IPS-20b (cell line): ENCODE results near the gene DBNL.

Source experiments
- H3K27ac ChIP-seq: one replicate; pipeline ENCODE4 v1.5.1; 2013; ENCODE audit warnings: low read length
- H3K27me3 ChIP-seq: 2 replicates; pipeline ENCODE4 v1.6.1; 2013; ENCODE audit warnings: mild to moderate bottlenecking, low read length, inconsistent platforms; ENCODE audit not compliant: insufficient read depth
- H3K36me3 ChIP-seq: 2 replicates; pipeline ENCODE4 v1.6.1; 2013; ENCODE audit warnings: low read depth, mild to moderate bottlenecking, inconsistent platforms, low read length, moderate library complexity; ENCODE audit not compliant: insufficient read depth
- H3K4me1 ChIP-seq: 2 replicates; pipeline ENCODE4 v1.6.1; 2013; ENCODE audit warnings: mild to moderate bottlenecking, control low read depth, inconsistent platforms, low read length, moderate library complexity; ENCODE audit not compliant: insufficient read depth
- H3K4me3 ChIP-seq: 2 replicates; pipeline ENCODE4 v1.5.1; 2013; ENCODE audit warnings: mild to moderate bottlenecking, low read length, inconsistent platforms
- H3K9ac ChIP-seq: 2 replicates; pipeline ENCODE4 v1.6.1; 2013; ENCODE audit warnings: low read depth, mild to moderate bottlenecking, inconsistent platforms, low read length, moderate library complexity
- H3K9me3 ChIP-seq: 2 replicates; pipeline ENCODE4 v1.6.1; 2013; ENCODE audit warnings: mild to moderate bottlenecking, low read depth, low read length, inconsistent platforms; ENCODE audit not compliant: insufficient read depth

Gene DBNL

DNA sequence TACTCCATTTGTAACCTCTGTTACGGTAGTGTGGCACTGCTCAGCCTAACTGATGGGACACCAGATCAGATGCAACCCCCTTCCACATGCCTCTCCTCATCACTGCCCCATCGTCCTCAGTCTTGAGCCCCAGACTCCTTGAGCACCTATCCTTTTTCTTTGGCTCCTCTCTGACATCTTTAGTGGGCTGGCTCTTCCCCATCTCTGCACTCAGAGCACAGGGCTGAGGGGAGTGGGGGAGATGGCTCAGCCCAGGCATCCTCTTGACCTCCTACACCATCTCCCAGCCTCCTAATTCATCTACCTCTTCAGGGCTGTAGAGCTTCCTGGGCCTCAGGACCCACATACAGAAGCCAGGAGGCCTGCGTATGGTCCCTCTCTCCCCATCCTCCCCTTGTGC lies 39.3 kb downstream of the DBNL start:
- Histone ChIP-seq H3K36me3 (peaks cover 13% of the 10 kb centered on the region), H3K9ac (no peak overlapping the region), H3K9me3 (no peaks in the 10 kb centered on the region), H3K4me3 (no peak overlapping the region), H3K27ac (no peak overlapping the region), H3K27me3 (peaks cover 13% of the 10 kb centered on the region; the same call in 1 of the 2 replicates), H3K4me1 (no peaks in the 10 kb centered on the region)

DNA sequence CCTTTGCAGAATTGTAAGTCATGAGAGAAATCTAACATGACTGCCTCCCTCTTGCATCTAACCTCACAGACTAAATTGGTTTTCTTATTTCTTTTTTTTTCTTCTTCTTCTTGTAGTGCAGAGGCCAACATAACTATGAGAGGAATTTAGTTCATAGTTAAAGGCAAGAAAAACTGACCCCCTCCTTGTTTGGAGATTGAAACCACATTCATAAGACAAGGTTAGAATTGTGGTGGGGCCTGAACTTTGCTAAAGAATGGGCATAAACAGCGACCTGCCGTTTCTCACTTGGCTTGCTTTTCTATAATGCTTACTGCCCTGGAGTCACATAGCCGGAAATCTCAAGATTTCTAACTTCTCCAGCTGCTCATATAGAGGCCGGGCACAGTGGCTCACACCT lies 40.2 kb downstream of the DBNL start:
- no peak overlapping the region for H3K4me3 ChIP-seq
- H3K27ac ChIP-seq, result no peak overlapping the region
- no peak overlapping the region for H3K9ac ChIP-seq
- H3K36me3 ChIP-seq, result peaks cover 7% of the 10 kb centered on the region
- H3K4me1 ChIP-seq, result no peaks in the 10 kb centered on the region
- H3K9me3 ChIP-seq, result no peaks in the 10 kb centered on the region
- peaks cover 13% of the 10 kb centered on the region; the same call in 1 of the 2 replicates for H3K27me3 ChIP-seq

DNA sequence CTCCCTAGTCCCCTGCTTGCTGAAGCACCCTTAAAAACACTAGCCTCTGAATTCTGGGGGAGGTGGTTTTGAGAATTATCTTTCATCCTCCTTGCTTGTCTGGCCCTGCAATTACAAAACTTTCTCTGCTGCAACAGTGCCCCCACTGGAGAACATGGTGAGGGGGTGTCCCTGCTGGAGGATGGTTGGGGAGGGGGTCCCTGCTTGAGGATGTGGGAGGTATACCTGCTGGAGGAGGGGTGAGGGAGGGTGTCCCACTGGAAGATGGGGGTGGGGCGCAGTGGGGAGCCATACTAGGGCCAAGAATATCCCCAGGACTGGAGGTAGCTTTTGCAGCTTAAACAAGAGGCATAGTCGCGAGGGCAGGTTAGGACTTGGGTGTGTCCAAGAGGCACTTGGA lies 41.0 kb downstream of the DBNL start:
- Histone ChIP-seq H3K4me1 (no peaks in the 10 kb centered on the region), H3K9me3 (no peaks in the 10 kb centered on the region), H3K36me3 (peaks cover under 1% of the 10 kb centered on the region), H3K4me3 (no peak overlapping the region), H3K9ac (no peak overlapping the region), H3K27ac (no peak overlapping the region), H3K27me3 (peaks cover 13% of the 10 kb centered on the region; the same call in 1 of the 2 replicates)

DNA sequence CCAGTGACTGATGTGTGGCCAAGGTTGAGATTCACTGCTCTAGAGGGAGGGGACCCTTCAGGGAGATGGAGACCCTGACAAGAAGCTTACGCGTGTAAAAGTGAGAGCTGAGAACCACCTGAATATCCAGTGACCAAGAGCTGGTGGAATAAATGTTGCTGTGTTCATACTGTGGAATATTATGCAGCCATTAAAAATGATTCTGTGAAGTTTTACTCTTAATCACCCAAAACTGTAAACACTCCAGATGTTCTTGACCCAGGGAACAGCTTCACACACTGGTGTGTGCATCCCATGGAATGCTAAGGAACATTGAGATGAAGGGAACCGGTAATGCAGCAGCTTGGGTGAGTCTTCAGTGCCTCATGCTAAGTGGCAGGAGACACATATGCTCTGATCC lies 42.1 kb downstream of the DBNL start:
- Histone ChIP-seq H3K9me3 (no peaks in the 10 kb centered on the region), H3K4me1 (no peaks in the 10 kb centered on the region), H3K27ac (no peak overlapping the region), H3K4me3 (no peak overlapping the region), H3K27me3 (peaks cover 13% of the 10 kb centered on the region; the same call in 1 of the 2 replicates), H3K36me3 (no peaks in the 10 kb centered on the region), H3K9ac (no peak overlapping the region)

DNA sequence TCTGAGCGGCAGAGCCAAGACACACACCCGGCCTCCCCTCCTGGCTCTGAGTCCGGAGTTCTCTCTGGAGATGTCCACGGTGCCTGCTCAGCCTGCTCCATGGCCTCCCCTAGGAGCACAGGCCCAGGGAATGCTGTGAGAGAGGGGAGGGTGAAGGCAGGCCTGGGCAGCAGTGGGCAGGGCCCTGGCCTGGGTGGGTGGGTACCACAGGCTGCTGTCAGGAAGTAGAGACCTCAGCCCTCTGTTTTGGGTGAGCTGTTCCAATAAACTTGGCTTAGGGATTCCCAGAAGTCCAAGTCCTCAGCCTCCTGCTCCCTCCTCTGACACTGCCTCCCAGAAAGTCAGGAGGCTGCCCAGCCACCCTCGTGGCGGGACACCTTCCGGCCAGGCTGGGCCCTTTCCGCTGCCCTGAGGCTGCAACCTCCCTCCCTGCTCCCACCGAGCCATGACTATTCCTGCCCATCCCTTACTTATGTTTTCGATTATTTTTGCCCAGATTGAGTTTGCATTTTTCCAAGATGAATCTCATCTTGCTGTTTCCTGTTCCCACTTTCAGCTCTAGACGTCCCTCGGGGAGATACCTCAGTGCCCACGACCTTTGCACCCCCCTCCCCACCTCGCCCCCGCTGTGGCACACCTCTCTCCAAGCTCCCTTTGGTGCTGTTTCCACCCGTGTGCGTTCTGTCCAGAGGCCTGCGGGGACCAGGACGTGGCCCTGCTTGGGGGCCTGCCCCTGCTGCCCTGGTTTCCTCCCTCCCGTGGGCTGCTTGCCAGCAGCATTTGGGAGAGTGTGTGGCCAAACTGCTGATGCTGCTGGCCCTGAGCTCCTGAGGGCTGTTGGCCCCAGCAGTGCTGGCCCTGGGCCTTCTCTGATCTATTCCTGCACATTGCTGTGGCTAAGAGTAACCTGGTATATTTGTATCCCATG lies 43.7 kb downstream of the DBNL start:
- Histone ChIP-seq H3K36me3 (no peaks in the 10 kb centered on the region), H3K27ac (no peak overlapping the region), H3K4me3 (no peak overlapping the region), H3K27me3 (peaks cover 12% of the 10 kb centered on the region), H3K9me3 (no peaks in the 10 kb centered on the region), H3K9ac (no peak overlapping the region), H3K4me1 (no peaks in the 10 kb centered on the region)

DNA sequence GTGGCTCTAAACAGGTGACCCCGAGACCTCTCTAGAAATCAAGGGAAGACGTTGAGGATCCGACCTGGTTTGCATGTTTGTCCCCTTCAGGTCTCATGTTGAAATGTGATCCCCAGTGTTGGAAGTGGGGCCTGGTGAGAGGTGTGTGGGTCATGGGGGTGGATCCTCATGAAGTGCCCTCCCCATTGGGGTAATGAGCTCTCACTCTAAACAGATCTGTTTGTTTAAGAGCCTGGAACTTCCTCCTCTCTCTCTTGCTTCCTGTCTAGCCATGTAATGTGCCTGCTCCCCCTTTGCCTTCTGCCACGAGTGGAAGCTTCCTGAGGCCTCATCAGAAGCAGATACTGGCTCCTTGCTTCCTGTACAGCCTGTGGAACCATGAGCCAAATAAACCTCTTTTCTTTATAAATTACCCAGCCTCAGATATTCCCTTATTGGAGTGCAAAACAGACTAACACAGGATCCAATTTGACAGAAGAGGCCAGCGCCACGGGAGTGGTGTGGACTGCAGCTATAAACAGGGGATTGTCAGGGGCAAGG lies 48.7 kb downstream of the DBNL start:
- Histone ChIP-seq H3K27me3 (no peaks in the 10 kb centered on the region; the same call in 1 of the 2 replicates), H3K27ac (no peak overlapping the region), H3K36me3 (no peaks in the 10 kb centered on the region), H3K4me3 (no peak overlapping the region), H3K9ac (no peak overlapping the region), H3K4me1 (no peaks in the 10 kb centered on the region), H3K9me3 (no peaks in the 10 kb centered on the region)

DNA sequence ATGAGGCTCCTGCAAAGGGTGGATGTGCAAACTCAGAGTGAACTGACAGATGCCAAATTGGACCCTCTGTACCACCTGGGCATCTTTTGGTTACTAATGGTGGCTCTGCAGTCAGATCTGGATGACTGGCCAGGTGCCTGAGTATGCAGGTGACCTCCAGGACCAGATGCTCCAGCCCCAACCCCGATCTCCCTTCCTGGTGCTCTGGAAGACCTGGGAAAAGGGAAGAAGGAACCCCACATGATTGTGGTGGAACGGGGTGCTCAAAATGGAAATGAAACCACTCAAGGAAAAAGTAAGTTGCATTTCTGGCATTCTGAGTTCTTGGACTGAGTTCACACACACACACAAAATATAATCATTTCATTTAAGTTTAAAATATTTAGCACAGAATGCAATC lies 49.9 kb downstream of the DBNL start:
- no peak overlapping the region for H3K9ac ChIP-seq
- H3K27me3 ChIP-seq, result no peaks in the 10 kb centered on the region; the same call in 1 of the 2 replicates
- H3K36me3 ChIP-seq, result no peaks in the 10 kb centered on the region
- H3K27ac ChIP-seq, result no peak overlapping the region
- no peaks in the 10 kb centered on the region for H3K9me3 ChIP-seq
- H3K4me3 ChIP-seq, result no peak overlapping the region
- no peaks in the 10 kb centered on the region for H3K4me1 ChIP-seq

DNA sequence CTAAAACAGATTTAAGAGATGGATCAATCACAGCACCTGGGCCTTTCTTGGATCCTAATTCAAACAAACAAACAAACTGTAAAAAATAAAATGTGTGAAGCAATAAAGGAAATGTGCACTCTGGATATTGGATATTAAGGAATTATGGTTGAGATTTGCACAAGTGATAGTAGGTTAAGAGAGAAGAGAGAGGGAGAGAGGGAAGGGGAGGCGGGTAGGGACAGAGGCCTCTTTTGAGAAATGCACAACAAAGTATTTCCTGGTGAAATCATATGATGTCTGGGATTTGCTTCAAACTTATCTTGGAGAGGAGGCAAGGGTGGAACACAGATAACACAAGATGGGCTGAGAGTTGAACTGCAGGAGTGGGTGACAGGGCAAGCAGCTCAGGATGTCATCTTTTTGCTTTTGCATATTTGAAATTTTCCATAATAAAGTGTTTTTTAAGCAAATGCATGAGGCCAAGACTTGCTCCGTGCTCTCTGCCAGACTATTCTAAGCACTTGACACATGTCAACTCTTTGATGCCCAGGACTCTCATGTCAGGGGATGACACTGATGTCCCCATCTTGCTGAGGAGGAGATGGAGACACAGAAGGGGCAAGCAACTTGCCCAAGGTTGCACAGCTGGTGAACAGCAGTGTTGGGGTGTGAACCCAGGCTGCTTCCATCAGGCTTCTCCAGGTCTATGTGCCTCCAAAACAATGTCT lies 50.5 kb downstream of the DBNL start:
- Histone ChIP-seq H3K36me3 (no peaks in the 10 kb centered on the region), H3K9me3 (no peaks in the 10 kb centered on the region), H3K27ac (no peak overlapping the region), H3K27me3 (no peaks in the 10 kb centered on the region; the same call in 1 of the 2 replicates), H3K4me1 (no peaks in the 10 kb centered on the region), H3K4me3 (no peak overlapping the region), H3K9ac (no peak overlapping the region)

DNA sequence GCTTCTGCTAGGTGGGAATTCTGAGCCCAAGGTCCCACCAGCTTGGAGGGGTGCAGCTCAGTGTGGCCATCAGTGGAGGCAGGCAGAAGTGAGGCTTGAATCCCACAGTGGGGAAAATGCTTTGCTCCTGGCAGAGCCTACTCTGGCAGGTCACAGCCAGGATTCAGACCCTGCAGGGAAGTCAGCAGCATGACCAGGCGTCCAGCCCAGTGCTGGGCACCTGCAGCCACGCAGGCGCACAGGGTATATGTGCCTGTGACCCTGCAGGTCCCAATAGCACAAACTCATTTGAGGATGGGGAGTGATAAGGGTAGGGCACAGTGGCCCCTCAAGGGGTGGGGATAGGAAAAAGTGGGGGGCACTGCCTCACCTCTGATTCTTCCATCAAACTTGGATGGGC lies 51.3 kb downstream of the DBNL start:
- no peaks in the 10 kb centered on the region for H3K4me1 ChIP-seq
- no peak overlapping the region for H3K9ac ChIP-seq
- H3K27me3 ChIP-seq, result no peaks in the 10 kb centered on the region; the same call in 1 of the 2 replicates
- no peaks in the 10 kb centered on the region for H3K9me3 ChIP-seq
- H3K27ac ChIP-seq, result no peak overlapping the region
- H3K36me3 ChIP-seq, result no peaks in the 10 kb centered on the region
- no peak overlapping the region for H3K4me3 ChIP-seq

DNA sequence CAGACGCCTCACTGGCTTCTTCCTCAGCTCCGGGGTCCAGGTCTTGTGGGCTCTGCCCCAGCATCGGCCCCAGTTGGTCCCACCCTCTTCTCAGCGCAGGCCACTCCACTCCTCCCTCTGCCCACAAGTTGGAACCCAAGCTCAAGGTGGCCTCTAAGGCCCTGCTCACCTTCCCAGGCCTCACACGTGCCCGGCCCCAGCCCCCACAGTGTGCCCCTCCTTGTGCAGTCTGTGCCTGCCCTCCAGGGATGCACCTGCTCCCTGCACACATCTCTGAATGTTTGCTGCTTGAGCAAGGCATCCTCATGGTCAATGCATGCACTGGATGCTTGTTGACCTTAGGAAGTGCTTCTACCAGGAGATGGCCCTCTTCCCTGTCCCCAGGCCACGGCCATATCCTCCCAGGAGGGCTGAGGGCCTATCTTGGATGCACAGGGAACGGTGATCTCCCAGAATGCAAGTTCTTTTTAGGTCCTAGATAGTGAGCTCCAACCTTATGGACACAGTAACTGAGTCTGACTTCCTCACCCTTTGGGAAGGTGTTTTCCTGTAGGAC lies 51.9 kb downstream of the DBNL start:
- Histone ChIP-seq H3K9ac (no peak overlapping the region), H3K4me3 (no peak overlapping the region), H3K36me3 (no peaks in the 10 kb centered on the region), H3K9me3 (no peaks in the 10 kb centered on the region), H3K27me3 (no peaks in the 10 kb centered on the region; the same call in 1 of the 2 replicates), H3K4me1 (no peaks in the 10 kb centered on the region), H3K27ac (no peak overlapping the region)

DNA sequence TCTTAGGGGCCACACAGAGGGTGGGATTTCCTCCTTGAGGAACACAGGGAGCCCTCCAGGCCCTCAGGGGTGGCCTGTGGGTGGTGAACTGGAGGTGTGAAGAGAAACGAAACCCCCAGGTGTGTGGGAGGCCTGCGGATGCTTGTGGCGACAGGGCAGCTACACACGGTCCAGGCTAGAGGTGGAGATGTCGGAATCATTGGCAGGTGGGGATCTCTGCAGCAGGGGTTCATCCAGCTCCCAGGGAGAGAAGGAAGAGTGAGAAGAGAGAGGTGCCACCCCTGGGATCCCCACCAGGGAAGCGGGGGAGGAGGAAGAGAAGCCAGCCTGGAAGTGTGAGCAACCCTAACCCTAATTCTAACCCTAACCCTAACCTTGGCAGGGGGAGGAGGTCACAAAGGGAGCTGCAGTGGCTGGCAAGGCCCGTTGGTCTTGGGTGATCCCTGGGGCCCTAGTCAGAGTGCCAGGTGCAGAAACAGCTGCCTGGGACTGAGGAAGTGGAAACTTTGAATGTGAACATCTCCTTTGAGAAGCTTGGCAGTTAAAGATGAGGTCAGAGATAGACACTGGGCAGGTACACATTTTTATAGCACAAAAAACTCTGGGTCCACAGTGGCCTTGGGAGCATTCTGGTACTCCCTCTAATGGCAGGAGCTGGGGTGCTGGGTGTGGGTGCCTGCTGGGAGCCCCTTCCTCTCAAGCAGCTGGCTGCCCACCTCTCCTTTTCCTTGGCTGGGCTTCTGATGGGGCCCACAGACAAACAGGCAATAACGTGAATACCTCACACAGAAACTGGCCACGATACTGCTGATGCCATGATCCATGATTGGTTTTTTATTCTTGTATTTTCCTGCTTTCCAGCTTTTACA lies 52.8 kb downstream of the DBNL start:
- no peaks in the 10 kb centered on the region for H3K4me1 ChIP-seq
- H3K9ac ChIP-seq, result no peak overlapping the region
- H3K27ac ChIP-seq, result no peak overlapping the region
- H3K27me3 ChIP-seq, result peaks cover under 1% of the 10 kb centered on the region; the same call in 1 of the 2 replicates
- no peaks in the 10 kb centered on the region for H3K9me3 ChIP-seq
- no peak overlapping the region for H3K4me3 ChIP-seq
- no peaks in the 10 kb centered on the region for H3K36me3 ChIP-seq
